Cortex of kidney (tissue), 1 donor: ENCODE measurements around the gene HOXD13.

ENCODE experiments used
- DNase-seq: peaks from one replicate; lab custom pipeline; 2025; lab: John Stamatoyannopoulos, UW

HOXD13 gene

DNA sequence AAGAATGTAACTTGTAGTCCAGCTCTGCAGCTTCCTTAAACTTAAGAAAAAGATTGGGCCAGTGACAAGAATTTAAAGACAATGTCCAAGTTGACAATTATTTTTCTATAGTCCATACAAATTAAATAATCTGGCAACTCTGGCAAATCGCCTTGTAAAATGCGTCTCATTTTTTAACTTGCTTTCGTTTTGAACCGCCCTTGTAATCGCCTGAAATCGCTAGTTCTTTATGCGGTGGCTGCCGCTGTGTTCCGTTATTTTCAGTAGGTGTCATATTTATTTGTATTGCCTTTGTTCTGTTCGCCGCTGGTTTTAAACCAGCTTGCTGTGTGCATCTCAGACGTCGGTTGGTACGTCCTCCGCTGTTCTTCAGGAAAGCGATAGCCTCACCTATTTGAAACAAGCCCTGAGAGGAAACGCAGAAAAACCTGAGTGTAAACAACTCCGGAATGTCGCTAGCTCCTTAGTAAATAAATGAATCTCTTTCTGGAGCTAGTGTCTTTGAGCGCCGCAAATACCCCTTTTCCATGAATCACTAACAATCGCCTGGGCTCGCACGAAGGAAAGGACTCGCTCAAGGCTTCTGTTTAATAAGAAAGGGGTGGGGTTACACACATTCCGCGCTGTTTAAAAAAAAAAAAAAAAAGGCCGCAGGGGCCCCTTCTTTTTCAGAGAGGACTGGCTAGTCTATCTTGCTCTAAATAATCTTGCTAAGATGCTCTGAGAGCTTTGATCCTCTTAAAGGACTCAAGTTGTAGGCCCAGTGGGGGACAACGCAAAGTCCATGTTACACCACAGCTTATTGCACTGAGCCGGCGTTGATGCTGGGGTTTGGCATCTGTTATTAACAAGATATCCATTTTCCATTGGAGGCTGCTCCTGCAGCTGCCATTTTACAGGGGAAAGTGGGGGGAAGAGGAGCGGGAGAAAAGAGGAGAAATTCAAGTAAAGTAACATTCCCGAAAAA is 40.0 kb downstream of the HOXD13 start:
- no peak for DNase-seq

DNA sequence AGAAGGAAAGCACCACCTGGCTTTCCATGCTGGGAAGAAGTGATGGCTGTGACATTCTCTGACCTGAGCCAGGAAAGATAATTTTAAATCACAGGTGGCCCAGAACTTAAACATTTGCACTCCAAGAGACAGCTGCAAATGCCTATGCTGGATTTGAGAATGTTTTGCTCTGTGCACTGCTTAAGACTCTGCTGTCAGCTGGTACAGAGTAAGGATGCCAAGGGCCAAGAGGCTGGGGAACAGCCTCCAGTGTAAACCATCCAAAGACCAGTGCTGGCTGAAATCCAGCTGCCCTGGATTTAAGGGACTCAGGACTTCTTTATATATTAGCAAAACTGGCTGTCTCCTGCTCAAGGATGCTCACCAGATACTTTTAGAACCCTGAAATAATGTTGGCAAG is 40.9 kb downstream of the HOXD13 start:
- no peak for DNase-seq

DNA sequence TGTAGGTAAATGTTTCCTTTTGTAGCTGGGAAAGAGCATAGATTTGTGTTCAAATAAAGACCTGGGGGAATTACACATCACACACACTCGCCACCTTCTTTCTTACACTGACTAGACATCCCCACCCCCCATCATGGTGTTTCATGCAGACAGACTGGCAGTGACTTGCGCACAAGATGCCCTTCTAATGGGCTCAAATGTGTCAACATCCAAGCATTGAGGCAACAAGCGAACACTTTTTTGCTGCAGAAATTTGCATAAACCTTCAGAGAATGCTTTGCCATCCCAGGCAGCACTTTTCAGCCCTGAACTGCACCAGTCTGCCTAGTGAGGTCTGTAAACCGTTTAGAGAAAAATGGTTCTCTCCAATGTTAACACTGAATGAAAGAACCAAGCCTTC is 41.5 kb downstream of the HOXD13 start:
- DNase-seq: no peak

DNA sequence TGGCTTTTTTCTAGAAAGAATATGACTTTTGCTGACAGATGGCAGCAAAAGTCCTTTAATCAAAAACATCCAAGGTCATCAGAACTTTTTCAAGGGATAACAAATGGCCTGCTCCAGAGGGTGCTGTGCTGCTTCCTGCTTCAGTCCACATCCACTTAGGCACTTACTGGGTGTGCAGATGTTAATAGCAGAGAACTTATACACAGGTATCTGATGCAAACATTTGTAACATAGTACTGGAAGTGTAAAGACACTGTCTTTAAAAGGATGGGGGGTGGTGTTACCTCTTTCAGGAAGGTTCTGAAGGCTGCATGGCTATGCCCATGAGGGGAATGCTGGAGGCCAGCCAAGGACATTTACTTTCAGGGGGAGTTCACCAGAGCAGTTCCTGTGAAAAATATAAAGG is 42.5 kb downstream of the HOXD13 start:
- no peak for DNase-seq

DNA sequence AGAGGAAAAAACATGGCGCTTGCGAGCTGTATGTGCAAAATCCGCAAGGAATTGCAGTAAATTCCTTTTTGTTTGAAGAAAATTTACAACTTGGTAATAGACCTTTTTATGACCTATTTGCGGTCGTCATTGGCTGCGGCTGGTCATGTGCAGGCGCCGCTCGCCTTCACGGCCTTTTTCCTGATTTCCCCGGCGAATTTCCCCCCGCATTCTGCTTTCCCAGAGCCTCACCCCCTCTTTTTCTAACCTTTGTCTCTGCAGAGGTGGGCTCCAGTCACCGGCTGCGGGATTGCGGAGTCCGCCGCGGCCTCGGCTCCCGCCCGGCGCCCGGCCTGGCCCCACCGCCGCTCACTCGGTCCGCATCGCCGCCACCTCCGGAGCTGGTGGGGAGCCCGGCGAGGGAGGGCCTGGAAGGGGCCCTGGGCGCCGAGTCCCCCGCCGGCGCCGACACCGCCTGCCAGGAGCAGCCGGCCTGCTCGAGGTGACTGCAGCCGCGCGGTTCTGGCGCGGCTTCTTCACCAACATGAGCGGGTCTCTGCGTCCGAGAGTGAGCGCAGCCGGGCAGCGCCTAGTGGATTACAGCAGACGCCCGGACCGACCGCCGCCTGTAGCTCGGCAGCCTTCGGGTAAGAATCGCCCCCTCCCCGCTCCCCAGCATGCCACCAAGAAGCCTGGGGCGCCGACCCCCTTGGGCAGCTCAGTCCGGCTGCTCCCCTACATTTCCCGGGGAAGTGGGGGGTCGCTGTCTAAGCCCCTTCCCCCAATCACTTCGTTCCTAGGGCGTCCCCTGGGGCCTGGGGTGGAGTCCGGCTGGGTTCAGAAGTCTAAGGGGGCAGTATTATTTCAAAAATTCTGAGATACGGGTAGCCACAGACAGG is 44.1 kb downstream of the HOXD13 start:
- no peak for DNase-seq

DNA sequence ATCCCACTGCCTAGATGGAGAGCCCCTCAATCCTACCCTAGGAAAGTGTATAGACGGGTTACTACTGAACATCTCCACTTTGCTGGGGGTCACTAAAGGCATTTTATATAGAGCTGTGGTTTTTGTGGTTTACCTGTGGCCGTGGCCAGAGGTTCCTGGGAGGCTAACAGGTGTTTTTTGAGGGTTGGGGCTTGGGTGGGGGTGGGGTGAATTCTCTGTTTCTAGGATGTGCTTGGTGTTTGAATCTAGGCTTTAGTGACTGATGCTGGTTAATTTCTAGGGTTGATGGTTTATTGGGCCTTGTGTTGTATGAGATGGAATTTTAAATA is 44.7 kb downstream of the HOXD13 start:
- no peak for DNase-seq

DNA sequence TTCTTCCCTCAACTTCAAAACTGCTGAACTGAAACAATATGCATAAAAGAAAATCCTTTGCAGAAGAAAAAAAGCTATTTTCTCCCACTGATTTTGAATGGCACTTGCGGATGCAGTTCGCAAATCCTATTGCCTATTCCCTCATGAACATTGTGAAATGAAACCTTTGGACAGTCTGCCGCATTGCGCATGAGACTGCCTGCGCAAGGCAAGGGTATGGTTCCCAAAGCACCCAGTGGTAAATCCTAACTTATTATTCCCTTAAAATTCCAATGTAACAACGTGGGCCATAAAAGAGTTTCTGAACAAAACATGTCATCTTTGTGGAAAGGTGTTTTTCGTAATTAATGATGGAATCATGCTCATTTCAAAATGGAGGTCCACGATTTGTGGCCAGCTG is 45.4 kb downstream of the HOXD13 start:
- DNase-seq: no peak

DNA sequence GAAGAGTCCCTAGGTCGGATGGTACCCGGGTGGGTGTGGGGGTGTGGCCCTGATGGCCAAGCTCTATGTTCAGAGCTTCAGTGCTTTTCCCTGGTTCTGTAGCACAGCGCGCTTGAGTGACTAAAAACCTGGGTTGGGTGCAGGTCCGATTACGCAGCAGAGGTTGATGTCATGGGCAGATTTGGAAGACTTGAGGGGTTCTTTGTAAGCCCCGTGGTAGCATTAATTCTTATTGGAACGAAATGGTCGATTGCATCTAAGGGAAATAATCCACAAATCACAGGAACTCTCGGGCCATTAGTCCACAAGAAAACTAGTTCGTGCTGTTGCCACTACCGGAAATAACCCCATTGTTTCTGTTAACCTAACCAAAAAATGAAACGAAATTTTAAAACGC is 46.0 kb downstream of the HOXD13 start:
- no peak for DNase-seq

DNA sequence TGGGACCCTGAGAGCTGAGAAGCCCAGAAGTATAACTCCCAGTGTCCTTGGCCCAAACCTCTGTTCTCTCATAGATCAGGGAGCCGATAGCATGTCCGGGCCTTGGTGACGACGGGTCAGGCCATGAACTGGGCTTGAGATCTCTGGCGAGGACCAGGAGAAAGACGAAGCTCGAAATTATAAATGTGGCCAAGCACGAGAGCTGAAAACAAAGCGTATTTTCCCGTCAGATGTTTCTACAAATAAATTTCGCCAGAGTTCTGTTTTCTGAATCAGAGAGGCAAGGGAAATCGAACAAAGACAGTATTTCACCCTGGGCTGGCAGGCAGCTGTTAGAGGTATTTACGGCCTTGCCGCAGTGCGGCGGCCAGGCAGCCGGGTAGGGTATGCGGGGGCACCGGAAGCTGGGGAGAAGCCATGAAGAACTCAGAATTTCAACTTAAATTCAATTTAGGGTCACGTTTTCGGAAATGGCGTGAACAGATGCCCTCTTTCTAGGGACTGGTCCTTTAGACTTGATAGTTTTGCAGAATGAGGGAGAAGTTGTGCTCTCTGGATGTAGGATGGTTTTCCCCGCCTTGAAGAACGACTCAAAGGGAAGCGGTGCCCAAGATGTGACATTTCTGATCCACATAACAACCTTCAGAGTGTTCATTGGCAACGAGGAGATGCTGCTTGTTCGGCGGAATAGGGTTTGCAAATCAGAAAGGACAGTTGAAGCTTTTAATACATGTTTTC is 46.6 kb downstream of the HOXD13 start:
- no peak for DNase-seq

DNA sequence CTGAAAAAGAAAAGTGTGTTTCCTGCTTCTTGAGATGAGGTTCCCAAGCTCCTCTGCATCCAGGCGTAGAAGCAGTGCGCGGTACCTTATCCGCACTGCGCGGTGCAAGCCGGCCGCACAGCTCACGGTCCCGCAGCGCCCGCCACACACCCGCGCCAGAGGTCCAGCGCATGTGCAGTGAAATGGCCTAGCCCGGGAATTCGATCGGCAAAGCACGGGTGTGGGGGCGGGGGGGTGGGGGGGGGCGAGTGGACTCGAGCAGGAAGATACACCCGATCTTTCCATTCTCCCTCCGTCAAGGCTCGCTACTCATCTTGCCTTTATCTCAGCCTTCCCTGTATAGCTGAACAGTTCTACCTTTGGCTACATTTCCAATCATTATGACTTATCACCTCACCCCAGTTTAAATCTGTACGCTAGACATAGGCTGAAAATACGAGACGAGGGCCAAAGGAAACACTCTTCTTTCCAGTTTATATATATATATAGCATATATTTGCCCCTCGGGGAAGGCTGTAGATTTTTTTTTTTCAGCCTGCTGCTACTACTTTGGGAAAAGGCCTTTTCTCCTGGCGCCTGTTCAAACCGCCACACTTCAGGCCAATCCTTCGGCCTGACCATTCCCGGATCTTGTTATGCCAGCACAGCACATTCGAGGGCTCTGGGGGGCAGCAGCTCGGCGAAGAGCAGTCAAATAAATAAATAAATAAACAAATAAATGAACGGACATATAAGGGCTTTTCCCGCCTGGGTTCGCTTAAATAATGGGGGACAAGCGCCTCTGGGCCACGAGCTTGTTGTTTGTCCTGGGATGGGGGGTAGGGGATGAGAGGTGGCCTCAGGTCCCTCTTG is 47.4 kb downstream of the HOXD13 start:
- DNase-seq: no peak

DNA sequence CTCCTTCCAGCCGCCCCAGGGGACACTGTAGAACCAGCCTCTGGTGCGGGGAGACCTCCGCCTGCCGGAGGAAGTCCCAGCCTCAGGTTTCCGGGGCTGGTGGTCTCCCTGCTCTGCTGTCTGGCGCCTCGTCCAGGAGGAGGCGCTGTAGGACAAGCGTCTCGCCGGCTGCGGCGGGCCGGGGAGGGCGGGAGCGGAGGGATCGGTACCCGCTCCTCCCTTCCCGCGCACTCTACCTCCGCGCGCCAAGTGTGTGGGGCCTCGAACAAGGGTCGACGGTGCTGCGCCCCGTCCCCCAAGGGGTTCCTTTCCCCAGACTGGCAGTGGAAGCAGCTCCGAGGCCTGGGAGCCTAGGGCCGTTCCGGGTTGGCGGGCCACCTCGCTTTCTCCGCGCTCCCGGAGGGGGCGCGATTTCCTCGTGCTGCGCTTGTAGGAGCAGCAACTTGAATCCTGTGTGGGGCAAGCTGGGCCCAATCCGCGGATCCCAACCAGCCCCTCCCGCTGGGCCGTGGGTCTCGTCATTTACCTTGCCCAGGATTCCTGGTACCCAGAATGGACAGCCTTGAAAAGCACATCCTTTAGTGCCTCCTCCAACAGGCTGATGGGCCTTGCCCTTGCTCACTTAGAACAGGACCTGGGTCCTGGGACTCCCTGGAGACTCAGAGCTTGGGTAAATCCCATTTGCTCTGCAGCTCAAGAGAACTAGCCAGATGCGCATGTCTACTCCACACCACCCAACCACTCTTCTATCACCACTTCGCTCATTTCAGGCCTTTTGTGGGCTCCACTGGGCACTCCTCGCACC is 48.2 kb downstream of the HOXD13 start:
- peak; percentile 79 for DNase-seq

DNA sequence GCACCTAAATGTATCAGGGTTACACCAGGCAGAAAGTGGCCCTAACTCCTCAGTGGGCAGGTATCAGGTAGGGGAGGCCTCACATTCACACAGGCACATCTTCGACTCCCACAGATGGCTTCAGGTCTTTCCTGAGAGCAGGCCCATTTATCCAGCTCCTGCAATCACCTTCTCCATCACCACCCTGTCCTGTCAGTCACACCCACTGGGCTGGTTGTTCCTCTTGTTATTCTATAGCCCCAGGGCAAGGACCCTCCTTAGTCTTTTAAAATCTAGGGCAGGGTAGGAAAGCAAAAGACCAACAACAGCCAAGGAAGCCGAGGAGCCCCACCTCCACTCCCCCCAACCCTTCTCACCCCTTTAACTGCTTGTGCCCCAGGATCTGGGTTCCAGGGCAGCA is 49.8 kb downstream of the HOXD13 start:
- DNase-seq: no peak
